Loucy (cell line): Measurements from ENCODE around the gene SLC35F1.

Experiments
- H2AFZ ChIP-seq: fragments of 200-600 bp; sonication (generic); 2 replicates; pipeline ENCODE4 v1.6.0; 2016; ENCODE audit warnings: antibody characterized with exemption, mild to moderate bottlenecking, low read length, moderate library complexity
- H3F3A ChIP-seq: fragments of 200-600 bp; 2 replicates; pipeline ENCODE4 v1.6.0; 2016; ENCODE audit warnings: antibody characterized with exemption, low read depth, mild to moderate bottlenecking
- H3K27me3 ChIP-seq: fragments of 200-600 bp; sonication (generic); 2 replicates; pipeline ENCODE4 v1.6.1; 2014; ENCODE audit warnings: low read length, mild to moderate bottlenecking; ENCODE audit not compliant: insufficient read depth, poor library complexity, severe bottlenecking
- H3K36me3 ChIP-seq: fragments of 200-600 bp; sonication (generic); 2 replicates; pipeline ENCODE4 v1.6.1; 2016; ENCODE audit warnings: low read length; ENCODE audit not compliant: insufficient read depth
- H3K4me1 ChIP-seq: fragments of 200-600 bp; sonication (generic); 2 replicates; pipeline ENCODE4 v1.5.1; 2014; ENCODE audit warnings: low read length, mild to moderate bottlenecking; ENCODE audit not compliant: insufficient read depth, poor library complexity, severe bottlenecking
- H3K4me2 ChIP-seq: fragments of 200-600 bp; sonication (generic); 2 replicates; pipeline ENCODE4 v1.6.0; 2014; ENCODE audit warnings: antibody characterized with exemption, low read length, low read depth, mild to moderate bottlenecking; ENCODE audit not compliant: poor library complexity, severe bottlenecking
- H3K4me3 ChIP-seq: fragments of 200-600 bp; sonication (generic); 2 replicates; pipeline ENCODE4 v1.5.1; 2014; ENCODE audit warnings: low read length, mild to moderate bottlenecking, mixed read lengths; ENCODE audit not compliant: poor library complexity, severe bottlenecking
- H3K79me2 ChIP-seq: fragments of 200-600 bp; sonication (generic); 2 replicates; pipeline ENCODE4 v1.6.1; 2014; ENCODE audit warnings: low read length; ENCODE audit not compliant: insufficient read depth
- H3K9ac ChIP-seq: fragments of 200-600 bp; sonication (generic); 2 replicates; pipeline ENCODE4 v1.6.0; 2014; ENCODE audit warnings: mild to moderate bottlenecking, low read depth, low read length, moderate library complexity; ENCODE audit not compliant: poor library complexity, severe bottlenecking
- H3K9me2 ChIP-seq: fragments of 200-600 bp; sonication (generic); replicated peaks from 2 replicates; pipeline ENCODE4 v1.6.1; 2016; ENCODE audit warnings: low read depth, low read length, mixed read lengths
- H3K9me3 ChIP-seq: fragments of 200-600 bp; sonication (generic); 2 replicates; pipeline ENCODE4 v1.6.1; 2014; ENCODE audit warnings: mild to moderate bottlenecking, antibody characterized with exemption, low read length, low read depth; ENCODE audit not compliant: insufficient read depth
- H4K20me1 ChIP-seq: fragments of 200-600 bp; sonication (generic); 2 replicates; pipeline ENCODE4 v1.6.0; 2014; ENCODE audit warnings: antibody characterized with exemption, low read length, mild to moderate bottlenecking; ENCODE audit not compliant: insufficient read depth, poor library complexity, severe bottlenecking
- CTCF ChIP-seq: fragments of 200-600 bp; sonication (generic); conservative IDR thresholded peaks from 2 replicates; pipeline ENCODE4 v1.5.1; 2014; ENCODE audit warnings: mild to moderate bottlenecking, antibody characterized with exemption, low read length
- EZH2phosphoT487 ChIP-seq: fragments of 200-600 bp; IDR thresholded peaks from 2 replicates; pipeline ENCODE4 v1.6.1; 2018; ENCODE audit warnings: antibody characterized with exemption, mild to moderate bottlenecking, moderate library complexity, borderline replicate concordance

The SLC35F1 gene

GRCh38 chr6:118085665-118086064, 178.6 kb downstream of the SLC35F1 start:
- Histone ChIP-seq H3K9ac (no peak overlapping the region), H3K4me1 (no peaks in the 10 kb centered on the region), H3K9me2 (no peaks in the 10 kb centered on the region), H3K27me3 (no peaks in the 10 kb centered on the region), H3F3A (no peaks in the 10 kb centered on the region), H3K79me2 (no peaks in the 10 kb centered on the region), H4K20me1 (no peaks in the 10 kb centered on the region), H3K9me3 (no peaks in the 10 kb centered on the region), H3K36me3 (no peaks in the 10 kb centered on the region), H3K4me2 (no peak overlapping the region), H3K4me3 (no peak overlapping the region), H2AFZ (no peak overlapping the region)
- TF ChIP-seq CTCF (no peak), EZH2phosphoT487 (no peak)

- no peaks in the 10 kb centered on the region for H3K36me3 ChIP-seq
- H3K4me3 ChIP-seq: no peak overlapping the region
- H3K79me2 ChIP-seq: no peaks in the 10 kb centered on the region
- no peaks in the 10 kb centered on the region for H3F3A ChIP-seq
- no peaks in the 10 kb centered on the region for H3K9me2 ChIP-seq
- H2AFZ ChIP-seq: no peak overlapping the region
- no peaks in the 10 kb centered on the region for H3K27me3 ChIP-seq
- no peaks in the 10 kb centered on the region for H4K20me1 ChIP-seq
- no peaks in the 10 kb centered on the region for H3K9me3 ChIP-seq
- no peak overlapping the region for H3K9ac ChIP-seq
- H3K4me2 ChIP-seq: no peak overlapping the region
- H3K4me1 ChIP-seq: no peaks in the 10 kb centered on the region
- TF ChIP-seq EZH2phosphoT487: no peak
- TF ChIP-seq CTCF: no peak
These were observed 179.1 kb downstream of the SLC35F1 start for GRCh38 chr6:118086159-118086558.

- no peaks in the 10 kb centered on the region for H3K27me3 ChIP-seq
- H3K4me2 ChIP-seq: no peak overlapping the region
- no peaks in the 10 kb centered on the region for H3K36me3 ChIP-seq
- TF ChIP-seq CTCF: no peak
- no peaks in the 10 kb centered on the region for H3K79me2 ChIP-seq
- no peak overlapping the region for H3K4me3 ChIP-seq
- H3K4me1 ChIP-seq: no peaks in the 10 kb centered on the region
- H3K9me2 ChIP-seq: no peaks in the 10 kb centered on the region
- H3K9me3 ChIP-seq: no peaks in the 10 kb centered on the region; the same call in 1 of the 2 replicates
- no peak overlapping the region for H3K9ac ChIP-seq
- no peak overlapping the region for H2AFZ ChIP-seq
- no peaks in the 10 kb centered on the region for H4K20me1 ChIP-seq
- H3F3A ChIP-seq: no peaks in the 10 kb centered on the region
These were observed 185.0 kb downstream of the SLC35F1 start for GRCh38 chr6:118092086-118092485.
